ENCODE results near the gene CTDSPL.

Gene CTDSPL

GRCh38 chr3:37988931-37989525, 127.3 kb downstream of the CTDSPL start:
- DNase-seq, result no peak

- no peak for DNase-seq
Measured at GRCh38 chr3:37989821-37990480, 128.3 kb downstream of the CTDSPL start.

GRCh38 chr3:37990527-37990926, 128.8 kb downstream of the CTDSPL start, which contains the start of gene VILL:
TSS of gene VILL (plus strand) at chr3:37990786. CDS start at chr3:37993673, 2,887 bp downstream.
- no peak for DNase-seq

GRCh38 chr3:37991109-37991508, 129.4 kb downstream of the CTDSPL start:
- DNase-seq, result no peak

GRCh38 chr3:37991823-37992222, 130.1 kb downstream of the CTDSPL start:
- DNase-seq, result no peak

- no peak for DNase-seq
Measured at GRCh38 chr3:37992271-37993066, 130.8 kb downstream of the CTDSPL start.

GRCh38 chr3:37993067-37993455, 131.4 kb downstream of the CTDSPL start:
- no peak for DNase-seq

GRCh38 chr3:37993460-37993819, 131.8 kb downstream of the CTDSPL start:
- DNase-seq, result no peak

- peak in 11 of 14 donors; percentile 20 to 74 (median 62) for DNase-seq
Measured at GRCh38 chr3:37993820-37994638, 132.3 kb downstream of the CTDSPL start.

- DNase-seq, result no peak
Measured at GRCh38 chr3:37994639-37994972, 132.9 kb downstream of the CTDSPL start.

- peak in 1 of 14 donors; percentile 83 for DNase-seq
Measured at GRCh38 chr3:37995652-37996641, 134.3 kb downstream of the CTDSPL start.

GRCh38 chr3:37996785-37997301, 135.2 kb downstream of the CTDSPL start:
- DNase-seq, result peak in 5 of 14 donors; percentile 15 to 59 (median 21)

- no peak for DNase-seq
Measured at GRCh38 chr3:37997342-37997741, 135.7 kb downstream of the CTDSPL start.

GRCh38 chr3:37997791-37998370, 136.2 kb downstream of the CTDSPL start:
- no peak for DNase-seq

GRCh38 chr3:37999836-38000235, 138.2 kb downstream of the CTDSPL start:
- DNase-seq, result no peak

GRCh38 chr3:38000242-38000916, 138.7 kb downstream of the CTDSPL start:
- DNase-seq, result no peak

- DNase-seq, result peak in 5 of 14 donors; percentile 11 to 40 (median 33)
Measured at GRCh38 chr3:38000965-38001455, 139.3 kb downstream of the CTDSPL start.

GRCh38 chr3:38001456-38002081, 139.9 kb downstream of the CTDSPL start:
- DNase-seq, result no peak

GRCh38 chr3:38002291-38002876, 140.7 kb downstream of the CTDSPL start:
- DNase-seq, result no peak
